ENCODE results near the gene PRRT3.

DNA sequence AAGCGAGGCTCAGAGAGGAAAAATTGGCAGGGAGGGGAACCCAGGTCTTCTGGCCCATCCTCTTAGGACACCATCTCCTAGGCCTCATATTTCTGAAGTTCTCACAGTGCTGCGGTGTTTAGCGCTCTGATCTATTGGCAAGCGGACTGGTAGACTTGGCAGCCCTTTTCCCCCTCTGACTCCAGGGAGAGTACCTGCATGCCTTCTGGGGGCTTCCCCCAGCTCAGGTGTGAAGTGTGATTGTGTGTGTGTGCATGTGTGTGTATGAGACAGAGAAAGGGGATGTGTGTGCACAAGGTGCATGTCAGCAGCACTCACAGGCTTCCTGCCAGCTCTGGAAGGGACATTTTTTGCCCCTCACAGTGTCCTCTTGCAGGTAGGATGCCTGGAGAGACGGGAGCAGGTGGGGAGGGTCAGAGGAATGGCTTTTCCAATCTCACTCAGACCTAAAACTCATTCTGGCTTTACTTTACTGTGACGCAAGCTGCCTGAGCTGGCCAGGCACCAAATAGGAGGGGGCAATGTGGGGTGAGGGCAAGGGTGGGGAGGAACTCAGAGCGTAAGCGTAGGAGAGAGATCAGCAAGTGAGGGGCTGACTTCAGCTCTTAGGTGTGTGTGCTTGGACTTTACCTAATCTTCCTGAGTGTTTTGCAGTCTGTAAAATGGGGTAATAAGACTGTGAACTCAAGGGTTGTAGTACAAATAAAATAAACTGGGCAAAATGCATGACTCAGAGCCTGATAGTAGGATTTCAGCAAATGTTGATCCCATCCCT lies 53.6 kb downstream of the PRRT3 start:
- TF ChIP-seq CTCF (conservative IDR thresholded peaks at IDR 0.05; ENCODE audit: low read length) (no peak), EZH2phosphoT487 (IDR thresholded peaks at IDR 0.05; ENCODE audit: borderline replicate concordance, low read depth, low read length) (no peak)

All from OCI-LY7 (cell line).